Kasumi-1 (cell line): ENCODE results near the gene DZIP1.
A peak's percentile ranks its signal among the peaks of the same experiment; 100 is the strongest.

Source experiments
- DNase-seq, 2 experiments: peaks; one replicate each; lab custom pipeline; 2025; lab: John Stamatoyannopoulos, UW

Gene DZIP1

GRCh38 chr13:95642999-95643398, 1.5 kb downstream of the DZIP1 start:
- no peak for DNase-seq

GRCh38 chr13:95642028-95642621, 2.4 kb downstream of the DZIP1 start:
- DNase-seq: no peak

GRCh38 chr13:95641291-95642027, 3.0 kb downstream of the DZIP1 start:
- no peak for DNase-seq

- DNase-seq: no peak
Observed at GRCh38 chr13:95636853-95637252, 7.7 kb downstream of the DZIP1 start.

GRCh38 chr13:95630593-95630992, 13.9 kb downstream of the DZIP1 start:
- no peak for DNase-seq

- DNase-seq: no peak
Observed at GRCh38 chr13:95629071-95629470, 15.4 kb downstream of the DZIP1 start.

GRCh38 chr13:95628488-95628887, 16.0 kb downstream of the DZIP1 start:
- no peak for DNase-seq

GRCh38 chr13:95627590-95627989, 16.9 kb downstream of the DZIP1 start:
- no peak for DNase-seq

- no peak for DNase-seq
Observed at GRCh38 chr13:95626768-95627167, 17.7 kb downstream of the DZIP1 start.

- peak; percentile 64 to 66 for DNase-seq
Observed at GRCh38 chr13:95624020-95624419, 20.5 kb downstream of the DZIP1 start.

GRCh38 chr13:95623141-95623540, 21.4 kb downstream of the DZIP1 start:
- no peak for DNase-seq

GRCh38 chr13:95620825-95621498, 23.5 kb downstream of the DZIP1 start:
- DNase-seq: no peak

GRCh38 chr13:95620030-95620824, 24.3 kb downstream of the DZIP1 start:
- DNase-seq: peak; percentile 51 to 57

- DNase-seq: no peak
Observed at GRCh38 chr13:95615539-95615938, 29.0 kb downstream of the DZIP1 start.

GRCh38 chr13:95614641-95615245, 29.8 kb downstream of the DZIP1 start:
- no peak for DNase-seq

- DNase-seq: no peak
Observed at GRCh38 chr13:95608640-95609323, 35.7 kb downstream of the DZIP1 start.

- DNase-seq: no peak
Observed at GRCh38 chr13:95607366-95607765, 37.1 kb downstream of the DZIP1 start.

GRCh38 chr13:95605448-95606125, 38.9 kb downstream of the DZIP1 start:
- DNase-seq: no peak

- DNase-seq: no peak
Observed at GRCh38 chr13:95604556-95604915, 40.0 kb downstream of the DZIP1 start.

GRCh38 chr13:95603887-95604555, 40.5 kb downstream of the DZIP1 start:
- no peak for DNase-seq
